HEK293T (cell line): Measurements from ENCODE around the gene TNFSF11.

ENCODE experiments used
- BHLHE40 ChIP-seq: fragments of 450-650 bp; IDR thresholded peaks from 2 replicates; pipeline ENCODE4 v1.6.1; 2016; ENCODE audit warnings: mild to moderate bottlenecking, moderate library complexity, borderline replicate concordance
- ELF4 ChIP-seq: fragments of 450-650 bp; IDR thresholded peaks from 2 replicates; pipeline ENCODE4 v1.6.1; 2017; ENCODE audit warnings: antibody characterized with exemption
- FOXA1 ChIP-seq: fragments of 450-650 bp; IDR thresholded peaks from 2 replicates; pipeline ENCODE4 v1.6.1; 2016; ENCODE audit warnings: mild to moderate bottlenecking
- HDGF ChIP-seq: fragments of 450-650 bp; IDR thresholded peaks from 2 replicates; pipeline ENCODE4 v1.6.1; 2017; ENCODE audit warnings: antibody characterized with exemption, borderline replicate concordance
- NFRKB ChIP-seq: fragments of 450-650 bp; IDR thresholded peaks from 2 replicates; pipeline ENCODE4 v1.6.1; 2016; ENCODE audit warnings: mild to moderate bottlenecking, moderate library complexity
- PKNOX1 ChIP-seq: fragments of 450-650 bp; IDR thresholded peaks from 2 replicates; pipeline ENCODE4 v1.6.1; 2016
- SUZ12 ChIP-seq: fragments of 450-650 bp; IDR thresholded peaks from 2 replicates; pipeline ENCODE4 v1.6.1; 2016; ENCODE audit warnings: mild to moderate bottlenecking
- TARDBP ChIP-seq: fragments of 450-650 bp; IDR thresholded peaks from 2 replicates; pipeline ENCODE4 v1.6.1; 2016

- TF ChIP-seq TARDBP (no peak), FOXA1 (no peak), PKNOX1 (no peak), HDGF (no peak), BHLHE40 (no peak), ELF4 (no peak), NFRKB (no peak), SUZ12 (no peak)
These were observed 12.0 kb upstream of the TNFSF11 start for GRCh38 chr13:42561752-42562467.
